ENCODE measurements around the gene UNC5CL.

Gene UNC5CL, protein sequence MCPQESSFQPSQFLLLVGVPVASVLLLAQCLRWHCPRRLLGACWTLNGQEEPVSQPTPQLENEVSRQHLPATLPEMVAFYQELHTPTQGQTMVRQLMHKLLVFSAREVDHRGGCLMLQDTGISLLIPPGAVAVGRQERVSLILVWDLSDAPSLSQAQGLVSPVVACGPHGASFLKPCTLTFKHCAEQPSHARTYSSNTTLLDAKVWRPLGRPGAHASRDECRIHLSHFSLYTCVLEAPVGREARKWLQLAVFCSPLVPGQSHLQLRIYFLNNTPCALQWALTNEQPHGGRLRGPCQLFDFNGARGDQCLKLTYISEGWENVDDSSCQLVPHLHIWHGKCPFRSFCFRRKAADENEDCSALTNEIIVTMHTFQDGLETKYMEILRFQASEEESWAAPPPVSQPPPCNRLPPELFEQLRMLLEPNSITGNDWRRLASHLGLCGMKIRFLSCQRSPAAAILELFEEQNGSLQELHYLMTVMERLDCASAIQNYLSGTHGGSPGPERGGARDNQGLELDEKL

DNA sequence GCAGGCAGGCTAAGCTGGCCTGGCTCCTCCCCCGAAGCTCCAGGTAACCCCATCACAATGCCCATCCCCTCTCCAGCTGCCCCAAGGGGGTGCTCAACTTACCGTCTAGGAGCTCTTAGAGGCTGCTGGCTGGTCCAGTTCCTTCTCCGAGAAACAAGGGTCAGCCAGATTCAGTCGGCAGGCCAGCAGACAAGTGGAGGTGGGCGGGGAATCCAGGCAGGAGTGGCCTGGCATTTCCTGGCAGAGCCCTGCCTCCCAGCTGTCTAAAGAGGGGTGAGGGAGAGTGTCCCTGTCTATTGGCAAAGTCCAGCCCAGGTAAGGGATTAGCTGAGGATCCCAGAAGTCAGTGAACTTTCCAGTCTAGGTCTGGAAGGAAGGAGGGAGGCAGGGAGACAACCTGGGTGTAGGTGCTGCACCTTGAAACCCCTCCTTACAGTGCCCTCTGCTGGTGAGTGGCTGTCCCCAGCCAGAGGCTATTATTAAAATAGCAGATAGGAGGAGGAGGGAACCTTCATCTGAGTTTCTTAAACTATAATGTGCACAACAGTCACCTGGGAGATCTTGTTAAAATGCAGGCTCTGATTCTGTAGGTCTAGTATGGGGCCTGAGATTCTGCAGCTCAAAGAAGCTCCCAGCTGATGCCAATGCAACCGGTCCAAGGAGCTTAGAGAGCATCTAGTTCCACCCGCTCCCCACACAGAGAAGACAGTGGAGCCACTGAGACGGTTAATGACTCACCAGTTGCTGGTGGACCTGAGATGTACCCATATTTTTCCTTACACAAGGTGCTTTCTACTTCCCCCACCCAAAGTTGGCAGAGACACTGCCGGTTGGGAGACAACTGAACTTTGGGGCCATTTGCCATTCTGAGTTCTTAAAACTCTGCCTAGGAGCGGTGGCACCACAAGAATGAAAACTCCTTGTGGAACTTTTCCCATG, at the start of gene UNC5CL:
UNC5CL (minus strand) TSS at position 162 of the 939 bp plus-strand sequence. CDS start 4,147 bp downstream, outside the sequence.
- Histone ChIP-seq H3K36me3 (ENCODE audit: insufficient read depth, insufficient read length, low read length) (no peaks in the 10 kb centered on the region), H3K4me3 (ENCODE audit: insufficient read length, low read depth) (no peak within 1 kb of the TSS), H3K4me1 (ENCODE audit: insufficient read depth, insufficient read length) (peaks cover 2% of the 10 kb centered on the region), H3K9me3 (ENCODE audit: insufficient read depth, low read length) (no peaks in the 10 kb centered on the region), H3K27me3 (ENCODE audit: insufficient read depth, insufficient read length) (no peaks in the 10 kb centered on the region), H3K9ac (ENCODE audit: insufficient read length, low read depth) (no peak within 1 kb of the TSS)
- no peak for DNase-seq (ENCODE audit: low read depth, low spot score)
- TF ChIP-seq SUZ12 (IDR thresholded peaks at IDR 0.05; ENCODE audit: extremely low read depth, insufficient read depth, insufficient read length), result no peak
- no peak for TF ChIP-seq YY1 (IDR thresholded peaks at IDR 0.05; ENCODE audit: insufficient read depth, insufficient read length)
- TF ChIP-seq ZNF274 (IDR thresholded peaks at IDR 0.05; ENCODE audit: low read depth, low read length), result no peak

DNA sequence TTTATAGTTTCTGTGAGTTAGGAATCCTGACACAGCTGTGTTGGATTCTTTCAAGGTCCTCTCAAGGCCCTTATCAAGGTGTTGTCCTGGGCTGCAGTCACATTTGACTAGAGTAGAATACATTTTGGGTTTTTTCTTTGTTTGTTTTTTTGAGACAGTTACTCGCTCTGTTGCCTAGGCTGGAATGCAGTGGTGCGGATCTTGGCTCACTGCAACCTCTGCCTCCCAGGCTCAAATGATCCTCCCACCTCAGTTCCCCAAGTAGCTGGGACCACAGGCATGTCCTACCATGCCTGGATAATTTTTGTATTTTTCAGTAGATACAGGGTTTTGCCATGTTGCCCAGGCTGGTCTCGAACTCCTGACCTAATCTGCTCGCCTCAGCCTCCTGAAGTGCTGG, 49.4 kb upstream of the UNC5CL start:
- DNase-seq (ENCODE audit: low read depth, low spot score), result no peak
- peaks cover 79% of the 10 kb centered on the region for H3K36me3 ChIP-seq (ENCODE audit: insufficient read depth, insufficient read length, low read length)
- no peaks in the 10 kb centered on the region for H3K27me3 ChIP-seq (ENCODE audit: insufficient read depth, insufficient read length)
- H3K4me3 ChIP-seq (ENCODE audit: insufficient read length, low read depth), result no peak overlapping the region
- no peak overlapping the region for H3K9ac ChIP-seq (ENCODE audit: insufficient read length, low read depth)
- TF ChIP-seq YY1 (IDR thresholded peaks at IDR 0.05; ENCODE audit: insufficient read depth, insufficient read length) (no peak), ZNF274 (IDR thresholded peaks at IDR 0.05; ENCODE audit: low read depth, low read length) (no peak), SUZ12 (IDR thresholded peaks at IDR 0.05; ENCODE audit: extremely low read depth, insufficient read depth, insufficient read length) (no peak)
- no peaks in the 10 kb centered on the region for H3K9me3 ChIP-seq (ENCODE audit: insufficient read depth, low read length)
- H3K4me1 ChIP-seq (ENCODE audit: insufficient read depth, insufficient read length), result no peaks in the 10 kb centered on the region

GRCh38 chr6:41085182-41085581, 46.2 kb upstream of the UNC5CL start:
- DNase-seq (ENCODE audit: low read depth, low spot score), result no peak
- Histone ChIP-seq H3K4me3 (ENCODE audit: insufficient read length, low read depth) (no peak overlapping the region), H3K36me3 (ENCODE audit: insufficient read depth, insufficient read length, low read length) (peaks cover 62% of the 10 kb centered on the region), H3K4me1 (ENCODE audit: insufficient read depth, insufficient read length) (no peaks in the 10 kb centered on the region), H3K9me3 (ENCODE audit: insufficient read depth, low read length) (no peaks in the 10 kb centered on the region), H3K9ac (ENCODE audit: insufficient read length, low read depth) (no peak overlapping the region), H3K27me3 (ENCODE audit: insufficient read depth, insufficient read length) (no peaks in the 10 kb centered on the region)
- no peak for TF ChIP-seq SUZ12 (IDR thresholded peaks at IDR 0.05; ENCODE audit: extremely low read depth, insufficient read depth, insufficient read length)
- TF ChIP-seq ZNF274 (IDR thresholded peaks at IDR 0.05; ENCODE audit: low read depth, low read length), result no peak
- no peak for TF ChIP-seq YY1 (IDR thresholded peaks at IDR 0.05; ENCODE audit: insufficient read depth, insufficient read length)

- DNase-seq (ENCODE audit: low read depth, low spot score), result no peak
- Histone ChIP-seq H3K4me3 (ENCODE audit: insufficient read length, low read depth) (no peak overlapping the region), H3K9ac (ENCODE audit: insufficient read length, low read depth) (no peak overlapping the region), H3K9me3 (ENCODE audit: insufficient read depth, low read length) (no peaks in the 10 kb centered on the region), H3K36me3 (ENCODE audit: insufficient read depth, insufficient read length, low read length) (peaks cover 69% of the 10 kb centered on the region), H3K4me1 (ENCODE audit: insufficient read depth, insufficient read length) (no peaks in the 10 kb centered on the region), H3K27me3 (ENCODE audit: insufficient read depth, insufficient read length) (no peaks in the 10 kb centered on the region)
- no peak for TF ChIP-seq SUZ12 (IDR thresholded peaks at IDR 0.05; ENCODE audit: extremely low read depth, insufficient read depth, insufficient read length)
- no peak for TF ChIP-seq ZNF274 (IDR thresholded peaks at IDR 0.05; ENCODE audit: low read depth, low read length)
- no peak for TF ChIP-seq YY1 (IDR thresholded peaks at IDR 0.05; ENCODE audit: insufficient read depth, insufficient read length)
Observed at GRCh38 chr6:41083072-41083471, 44.1 kb upstream of the UNC5CL start.

DNA sequence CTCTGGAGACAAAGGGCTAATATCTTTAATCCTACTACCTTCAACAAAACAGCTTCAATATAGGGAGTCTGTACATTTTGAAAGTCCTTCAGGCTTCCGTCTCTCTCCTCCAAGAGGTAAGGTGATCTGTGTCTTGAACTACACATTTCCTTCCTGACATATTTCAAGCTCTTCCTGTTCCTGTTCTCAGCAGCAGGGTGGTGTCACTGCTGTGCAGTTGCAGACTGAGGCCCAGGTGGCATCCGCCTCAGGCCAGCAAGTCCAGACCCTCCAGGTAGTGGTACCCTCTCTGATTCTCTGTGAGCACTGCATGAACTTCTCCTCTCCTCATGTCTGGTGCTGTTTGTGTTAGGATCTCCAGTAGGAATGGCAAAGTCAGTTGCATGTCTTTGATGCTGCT, 41.6 kb upstream of the UNC5CL start:
- no peaks in the 10 kb centered on the region for H3K9me3 ChIP-seq (ENCODE audit: insufficient read depth, low read length)
- no peak for DNase-seq (ENCODE audit: low read depth, low spot score)
- no peak overlapping the region for H3K9ac ChIP-seq (ENCODE audit: insufficient read length, low read depth)
- H3K27me3 ChIP-seq (ENCODE audit: insufficient read depth, insufficient read length), result no peaks in the 10 kb centered on the region
- peaks cover 55% of the 10 kb centered on the region for H3K36me3 ChIP-seq (ENCODE audit: insufficient read depth, insufficient read length, low read length)
- no peak overlapping the region for H3K4me3 ChIP-seq (ENCODE audit: insufficient read length, low read depth)
- H3K4me1 ChIP-seq (ENCODE audit: insufficient read depth, insufficient read length), result no peaks in the 10 kb centered on the region
- TF ChIP-seq ZNF274 (IDR thresholded peaks at IDR 0.05; ENCODE audit: low read depth, low read length) (no peak), YY1 (IDR thresholded peaks at IDR 0.05; ENCODE audit: insufficient read depth, insufficient read length) (no peak), SUZ12 (IDR thresholded peaks at IDR 0.05; ENCODE audit: extremely low read depth, insufficient read depth, insufficient read length) (no peak)

DNA sequence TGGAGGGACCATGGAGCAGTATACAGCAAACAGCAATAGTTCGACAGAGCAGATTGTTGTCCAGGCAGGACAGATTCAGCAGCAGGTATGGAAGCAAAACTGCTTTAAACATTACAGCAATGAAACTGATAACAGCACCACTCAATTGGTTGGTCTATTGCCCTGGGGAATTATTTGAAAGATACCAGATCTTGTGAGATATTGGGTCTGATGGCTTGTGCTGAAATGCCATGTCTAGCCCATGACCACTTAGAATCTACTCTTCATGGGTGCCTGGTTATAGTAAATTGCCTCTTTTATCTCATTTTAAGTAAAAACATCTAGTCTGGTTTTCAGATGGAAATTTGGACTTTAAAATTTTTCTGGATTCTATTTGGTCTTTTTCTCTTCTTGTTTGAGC, 40.1 kb upstream of the UNC5CL start:
- H3K4me1 ChIP-seq (ENCODE audit: insufficient read depth, insufficient read length), result no peaks in the 10 kb centered on the region
- peaks cover 50% of the 10 kb centered on the region for H3K36me3 ChIP-seq (ENCODE audit: insufficient read depth, insufficient read length, low read length)
- DNase-seq (ENCODE audit: low read depth, low spot score), result no peak

More for the DNA sequence above, 40.1 kb upstream of the UNC5CL start:
- no peak overlapping the region for H3K4me3 ChIP-seq (ENCODE audit: insufficient read length, low read depth)
- TF ChIP-seq SUZ12 (IDR thresholded peaks at IDR 0.05; ENCODE audit: extremely low read depth, insufficient read depth, insufficient read length) (no peak), YY1 (IDR thresholded peaks at IDR 0.05; ENCODE audit: insufficient read depth, insufficient read length) (no peak)
- no peak overlapping the region for H3K9ac ChIP-seq (ENCODE audit: insufficient read length, low read depth)
- H3K27me3 ChIP-seq (ENCODE audit: insufficient read depth, insufficient read length), result no peaks in the 10 kb centered on the region
- no peaks in the 10 kb centered on the region for H3K9me3 ChIP-seq (ENCODE audit: insufficient read depth, low read length)

All from NT2/D1 (cell line).